Urothelium cell line (cell line): ENCODE measurements around the gene EIPR1.
"Not testable (repeated sequence)": the region's sequence is repeated elsewhere in the genome, so short reads cannot be mapped to it uniquely, and the experiment has no call there.

Source experiments
- DNase-seq: peaks from one replicate; pipeline ENCODE4 v3.0.0; 2011; ENCODE audit warnings: low spot score, mixed read lengths
- FAIRE-seq: peaks from 2 replicates; lab custom pipeline; 2011; peaks lifted over from hg19 to GRCh38; lab: Jason Lieb, UNC

Gene EIPR1

GRCh38 chr2:3291113-3291512 is 86.5 kb downstream of the EIPR1 start:
- FAIRE-seq, result no peak

GRCh38 chr2:3290655-3291054 is 87.0 kb downstream of the EIPR1 start:
- DNase-seq (no peak), FAIRE-seq (no peak)

More at GRCh38 chr2:3291113-3291512, 86.5 kb downstream of the EIPR1 start:
- no peak for DNase-seq

GRCh38 chr2:3289971-3290370 is 87.6 kb downstream of the EIPR1 start:
- DNase-seq (no peak), FAIRE-seq (no peak)

GRCh38 chr2:3289526-3289925 is 88.1 kb downstream of the EIPR1 start:
- FAIRE-seq, result no peak

GRCh38 chr2:3289171-3289515 is 88.5 kb downstream of the EIPR1 start:
- no peak for FAIRE-seq
- DNase-seq, result no peak

More at GRCh38 chr2:3289526-3289925, 88.1 kb downstream of the EIPR1 start:
- no peak for DNase-seq

- FAIRE-seq (no peak), DNase-seq (no peak)
Measured at GRCh38 chr2:3288470-3289170, 89.0 kb downstream of the EIPR1 start.

- no peak for DNase-seq
- FAIRE-seq, result no peak
Measured at GRCh38 chr2:3287896-3288295, 89.7 kb downstream of the EIPR1 start.

- not testable (repeated sequence) for FAIRE-seq, DNase-seq
Measured at GRCh38 chr2:3286646-3287036, 91.0 kb downstream of the EIPR1 start.

- FAIRE-seq (no peak), DNase-seq (no peak)
Measured at GRCh38 chr2:3285901-3286645, 91.5 kb downstream of the EIPR1 start.

GRCh38 chr2:3284657-3285630 is 92.7 kb downstream of the EIPR1 start:
- FAIRE-seq (no peak), DNase-seq (no peak)

GRCh38 chr2:3283876-3284656 is 93.6 kb downstream of the EIPR1 start:
- not testable (repeated sequence) for FAIRE-seq, DNase-seq

GRCh38 chr2:3283206-3283605 is 94.4 kb downstream of the EIPR1 start:
- DNase-seq, result no peak
- FAIRE-seq, result no peak

GRCh38 chr2:3282056-3282998 is 95.3 kb downstream of the EIPR1 start:
- FAIRE-seq (no peak), DNase-seq (no peak)

GRCh38 chr2:3280683-3281520 is 96.7 kb downstream of the EIPR1 start:
- FAIRE-seq (no peak), DNase-seq (no peak)

GRCh38 chr2:3280197-3280596 is 97.4 kb downstream of the EIPR1 start:
- FAIRE-seq (no peak), DNase-seq (no peak)

GRCh38 chr2:3279236-3279960 is 98.2 kb downstream of the EIPR1 start:
- FAIRE-seq, result no peak
- no peak for DNase-seq

GRCh38 chr2:3278521-3279218 is 98.9 kb downstream of the EIPR1 start:
- no peak for FAIRE-seq
- DNase-seq, result no peak
